Measurements from ENCODE around the gene PITX2. TPM values are rescaled to one million over a fixed set of nuclear protein-coding genes. Genes with fewer than 3 reads are reported as not detected.

Gene PITX2
- polyA plus RNA-seq, 1 donor from 2014 or later = not detected

DNA sequence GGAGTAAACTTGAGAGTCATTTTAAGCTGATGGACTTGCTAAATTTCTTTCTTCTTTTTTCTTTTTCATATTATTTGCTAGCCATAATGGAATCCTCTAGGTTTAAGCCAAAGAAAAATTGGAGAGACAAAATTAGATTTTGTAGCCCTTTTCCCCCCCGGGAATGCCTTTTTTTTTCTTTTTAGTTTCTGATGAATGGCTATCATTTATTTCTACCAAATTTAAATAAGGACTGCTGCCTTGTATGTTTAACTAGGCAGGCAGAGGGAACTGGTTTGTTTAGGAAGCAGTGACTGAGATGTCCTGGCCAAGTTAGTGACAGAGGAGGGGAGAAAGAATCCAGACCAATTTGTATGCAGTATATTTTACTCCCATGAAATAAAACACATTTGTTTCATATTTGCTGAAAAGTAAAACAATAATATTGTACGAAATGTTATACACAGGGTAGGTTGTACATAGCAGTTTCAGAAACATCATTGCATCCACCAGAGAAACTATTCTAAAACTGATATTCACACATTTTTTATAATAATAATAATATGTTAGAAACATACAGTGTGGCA lies 5.7 kb downstream of the PITX2 start:
- peaks cover 100% of the 10 kb centered on the region for H3K27me3 ChIP-seq (ENCODE audit: insufficient read depth, low read depth, low read length)
- H3K9me3 ChIP-seq (ENCODE audit: low read length) = no peaks in the 10 kb centered on the region
- no peak overlapping the region for H3K4me3 ChIP-seq (ENCODE audit: low read length)
- no peaks in the 10 kb centered on the region for H3K9me2 ChIP-seq (ENCODE audit: insufficient read depth, low read length)
- H4K20me1 ChIP-seq (ENCODE audit: insufficient read depth) = no peaks in the 10 kb centered on the region
- no peak overlapping the region for H2AFZ ChIP-seq (ENCODE audit: low read depth, low read length)
- H3K36me3 ChIP-seq (ENCODE audit: insufficient read depth, low read length) = no peaks in the 10 kb centered on the region
- H3K9ac ChIP-seq (ENCODE audit: low read length) = no peak overlapping the region
- no peak overlapping the region for H3K27ac ChIP-seq (ENCODE audit: low read length)
- H3K4me2 ChIP-seq (ENCODE audit: low read length) = no peak overlapping the region
- no peaks in the 10 kb centered on the region for H3F3A ChIP-seq (ENCODE audit: insufficient read depth, low read length, poor library complexity, severe bottlenecking)
- TF ChIP-seq MXI1 (conservative IDR thresholded peaks at IDR 0.05; ENCODE audit: poor library complexity, severe bottlenecking) = no peak
- no peak for TF ChIP-seq EP300 (conservative IDR thresholded peaks at IDR 0.05; ENCODE audit: poor library complexity, severe bottlenecking)
- no peak for TF ChIP-seq SMC3 (conservative IDR thresholded peaks at IDR 0.05; ENCODE audit: poor library complexity)
- no peak for TF ChIP-seq REST (IDR thresholded peaks at IDR 0.05; ENCODE audit: borderline replicate concordance)
- TF ChIP-seq EZH2 (IDR thresholded peaks at IDR 0.05; ENCODE audit: borderline replicate concordance, insufficient read depth, low read length, poor library complexity, severe bottlenecking) = no peak
- no peak for TF ChIP-seq CTCF (IDR thresholded peaks at IDR 0.05; ENCODE audit: poor library complexity, severe bottlenecking)
- no peak for TF ChIP-seq POLR2AphosphoS5 (IDR thresholded peaks at IDR 0.05)
- TF ChIP-seq RAD21 (conservative IDR thresholded peaks at IDR 0.05) = no peak
- no peak for TF ChIP-seq TAF1 (IDR thresholded peaks at IDR 0.05; ENCODE audit: low read depth)
- H3K79me2 ChIP-seq (replicated peaks; ENCODE audit: insufficient read depth, low read length) = no peaks in the 10 kb centered on the region

GRCh38 chr4:110616238-110617074 lies 6.4 kb downstream of the PITX2 start:
- Histone ChIP-seq H3K4me2 (ENCODE audit: low read length) (no peak overlapping the region), H2AFZ (ENCODE audit: low read depth, low read length) (no peak overlapping the region)
- no peak for TF ChIP-seq SMC3 (conservative IDR thresholded peaks at IDR 0.05; ENCODE audit: poor library complexity)
- TF ChIP-seq POLR2AphosphoS5 (IDR thresholded peaks at IDR 0.05) = peak; percentile 70

More at GRCh38 chr4:110616238-110617074, 6.4 kb downstream of the PITX2 start:
- Histone ChIP-seq H3K9me3 (ENCODE audit: low read length) (no peaks in the 10 kb centered on the region), H3K9me2 (ENCODE audit: insufficient read depth, low read length) (no peaks in the 10 kb centered on the region), H3K79me2 (replicated peaks; ENCODE audit: insufficient read depth, low read length) (no peaks in the 10 kb centered on the region), H3K27me3 (ENCODE audit: insufficient read depth, low read depth, low read length) (peaks cover 100% of the 10 kb centered on the region), H3K27ac (ENCODE audit: low read length) (no peak overlapping the region), H3F3A (ENCODE audit: insufficient read depth, low read length, poor library complexity, severe bottlenecking) (no peaks in the 10 kb centered on the region), H4K20me1 (ENCODE audit: insufficient read depth) (no peaks in the 10 kb centered on the region), H3K36me3 (ENCODE audit: insufficient read depth, low read length) (no peaks in the 10 kb centered on the region), H3K4me3 (ENCODE audit: low read length) (no peak overlapping the region), H3K9ac (ENCODE audit: low read length) (no peak overlapping the region)
